HG02798 (cell line): ENCODE measurements around the gene GRID1.
"Not testable (repeated sequence)": the region's sequence is repeated elsewhere in the genome, so short reads cannot be mapped to it uniquely, and the experiment has no call there.

Experiments used
- ATAC-seq: cut with Tn5 transposase; IDR thresholded peaks from one replicate; pipeline ENCODE4 v1.9.1; 2021; ENCODE audit warnings: mild to moderate bottlenecking; ENCODE audit not compliant: unreplicated experiment, poor library complexity

Gene GRID1

GRCh38 chr10:85761906-85762445, 604.6 kb downstream of the GRID1 start:
- ATAC-seq: no peak

- ATAC-seq: peak; percentile 94
Observed at GRCh38 chr10:85741626-85742300, 624.8 kb downstream of the GRID1 start.

DNA sequence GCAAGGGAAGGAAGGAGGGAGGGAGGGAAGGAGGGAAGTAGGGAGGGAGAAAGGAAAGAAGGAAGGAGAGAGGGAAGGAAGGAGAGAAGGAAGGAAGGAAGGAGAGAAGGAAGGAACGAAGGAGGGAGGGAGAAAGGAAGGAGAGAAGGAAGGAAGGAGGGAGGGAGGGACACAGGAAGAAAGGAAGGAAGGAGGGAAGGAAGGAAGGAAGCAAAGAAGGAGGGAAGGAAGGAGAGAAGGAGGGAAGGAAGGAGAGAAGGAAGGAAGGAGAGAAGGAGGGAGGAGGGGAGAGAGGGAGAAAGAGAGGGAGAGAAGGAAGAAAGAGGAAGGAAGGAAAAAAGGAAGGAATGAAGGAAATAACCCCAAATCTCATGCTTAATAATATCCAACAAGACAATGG, 630.6 kb downstream of the GRID1 start:
- no peak for ATAC-seq

GRCh38 chr10:85734791-85735190, 631.8 kb downstream of the GRID1 start:
- no peak for ATAC-seq

- ATAC-seq: no peak
Observed at GRCh38 chr10:85724215-85724614, 642.4 kb downstream of the GRID1 start.

DNA sequence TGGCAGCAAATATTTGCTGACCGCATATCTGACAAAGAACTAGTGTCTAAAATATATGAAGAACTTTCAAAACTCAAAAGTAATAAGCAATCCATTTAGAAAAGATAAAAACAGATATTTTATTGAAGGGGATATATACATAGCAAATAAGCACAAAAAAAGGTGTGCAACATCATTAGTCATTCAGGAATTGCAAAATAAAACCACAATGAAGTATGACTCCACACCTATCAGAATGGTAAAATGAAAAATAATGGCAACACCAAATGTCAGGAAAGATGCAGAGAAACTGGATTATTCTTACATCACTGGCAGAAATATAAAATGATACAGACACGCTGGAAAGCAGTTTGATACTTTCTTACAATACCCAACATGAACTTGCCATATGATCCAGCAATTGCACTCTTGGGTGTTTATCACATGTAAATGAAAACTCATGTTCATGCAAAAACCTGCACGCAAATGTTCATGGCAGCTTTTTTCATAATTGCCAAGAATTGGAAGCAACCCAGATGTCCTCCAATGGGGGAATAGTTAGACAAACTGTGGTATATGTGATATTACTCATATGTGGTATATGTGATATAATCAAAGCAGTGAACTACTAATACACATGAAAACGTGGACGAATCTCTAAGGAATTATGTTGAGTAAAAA, 645.5 kb downstream of the GRID1 start:
- ATAC-seq: no peak

- ATAC-seq: no peak
Observed at GRCh38 chr10:85719408-85719807, 647.2 kb downstream of the GRID1 start.

- no peak for ATAC-seq
Observed at GRCh38 chr10:85713885-85714284, 652.7 kb downstream of the GRID1 start.

DNA sequence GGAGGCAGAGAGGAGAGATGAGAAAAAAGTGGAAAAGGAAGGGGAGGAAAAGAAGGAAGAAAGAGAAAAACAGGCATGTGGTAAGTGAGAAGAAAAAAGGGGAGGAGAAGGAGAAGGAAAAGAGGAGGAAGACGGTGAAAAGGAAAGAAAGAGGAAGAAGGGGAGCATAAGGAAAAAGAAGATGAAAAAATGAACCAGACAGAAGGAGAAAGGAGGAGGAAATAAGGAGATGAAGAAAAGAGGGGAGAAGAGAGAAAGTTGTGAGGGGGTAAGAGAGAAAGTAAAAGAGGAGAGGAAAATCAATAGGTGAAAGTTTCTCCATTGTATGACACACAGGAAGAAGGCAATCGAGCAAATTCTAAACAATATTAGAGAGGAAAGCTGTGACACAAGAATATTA, 663.8 kb downstream of the GRID1 start:
- ATAC-seq: no peak

- ATAC-seq: not testable (repeated sequence)
Observed at GRCh38 chr10:85699066-85699465, 667.5 kb downstream of the GRID1 start.

DNA sequence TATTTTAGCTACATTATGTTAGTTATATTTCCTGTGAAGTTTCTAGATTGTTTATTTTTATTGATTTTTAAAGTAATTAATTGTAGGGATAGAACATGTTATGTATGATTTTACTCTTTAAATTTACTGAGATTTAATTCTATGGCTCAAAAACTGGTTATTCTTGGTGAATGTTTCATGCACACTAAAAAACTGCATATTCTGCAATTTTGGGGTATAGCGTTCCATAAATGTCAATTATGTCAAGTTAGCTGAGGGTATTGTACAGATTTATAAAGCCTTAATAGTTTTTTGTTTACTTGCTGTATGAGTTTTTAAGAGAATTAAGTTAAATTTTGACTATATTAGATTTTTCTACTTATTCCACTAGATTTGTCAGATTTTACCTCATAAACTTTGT, 669.7 kb downstream of the GRID1 start:
- no peak for ATAC-seq

GRCh38 chr10:85682621-85683020, 684.0 kb downstream of the GRID1 start:
- ATAC-seq: no peak

DNA sequence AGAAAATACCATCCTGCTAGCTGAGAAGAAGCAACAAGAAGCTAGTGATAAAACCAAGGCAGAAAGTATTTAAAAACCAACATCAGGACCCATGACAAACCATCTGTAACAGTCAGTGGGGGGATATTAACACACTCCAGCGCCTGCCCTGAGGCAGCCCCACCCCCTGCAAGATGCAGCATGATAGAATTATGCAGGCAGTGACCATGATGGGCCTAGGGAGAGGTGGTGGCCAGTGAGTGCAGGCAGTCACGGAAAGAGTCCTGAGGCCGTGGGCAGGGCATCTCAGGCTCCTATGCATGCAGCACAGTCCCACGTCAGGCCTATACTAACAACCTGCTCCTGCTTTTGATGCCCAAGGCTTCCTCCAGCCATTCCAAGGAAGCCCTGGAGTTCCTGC, 686.9 kb downstream of the GRID1 start:
- ATAC-seq: no peak

DNA sequence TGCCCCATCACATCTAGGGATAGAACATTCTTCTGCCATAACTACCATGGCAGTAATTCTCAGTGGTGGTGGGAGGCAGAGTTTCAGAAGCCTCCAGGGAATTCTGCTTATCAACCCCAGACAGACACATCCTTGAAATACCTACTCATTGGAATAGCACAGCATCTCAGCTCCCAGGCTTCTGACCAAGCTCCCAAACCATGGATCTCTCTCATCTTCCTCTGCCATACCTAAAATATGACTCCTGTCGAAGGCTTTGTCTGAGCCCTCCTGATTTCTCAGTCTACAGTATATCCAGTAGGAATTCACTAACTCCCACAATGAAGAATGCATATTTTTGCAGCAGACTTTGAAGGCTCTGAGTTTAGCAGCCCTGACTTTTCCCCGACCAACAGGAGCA, 687.5 kb downstream of the GRID1 start:
- ATAC-seq: no peak

GRCh38 chr10:85674851-85675250, 691.7 kb downstream of the GRID1 start:
- ATAC-seq: no peak

DNA sequence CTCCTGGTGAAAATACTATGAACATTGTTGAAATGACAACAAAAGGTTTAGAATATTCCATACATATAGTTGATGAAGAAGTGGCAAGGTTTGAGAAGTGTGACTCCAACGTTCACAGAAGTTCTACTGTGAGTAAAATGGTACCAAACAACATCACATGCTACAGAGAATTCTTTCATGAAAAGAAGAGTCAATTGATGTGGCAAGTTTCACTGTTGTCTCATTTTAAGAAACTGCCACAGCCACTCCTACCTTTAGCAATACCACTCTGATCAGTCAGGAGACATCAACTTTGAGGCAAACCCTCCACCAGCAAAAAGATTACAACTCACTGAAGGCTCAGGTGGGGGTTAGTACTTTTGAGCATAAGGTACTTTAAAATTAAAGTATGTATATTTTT, 693.3 kb downstream of the GRID1 start:
- ATAC-seq: no peak

DNA sequence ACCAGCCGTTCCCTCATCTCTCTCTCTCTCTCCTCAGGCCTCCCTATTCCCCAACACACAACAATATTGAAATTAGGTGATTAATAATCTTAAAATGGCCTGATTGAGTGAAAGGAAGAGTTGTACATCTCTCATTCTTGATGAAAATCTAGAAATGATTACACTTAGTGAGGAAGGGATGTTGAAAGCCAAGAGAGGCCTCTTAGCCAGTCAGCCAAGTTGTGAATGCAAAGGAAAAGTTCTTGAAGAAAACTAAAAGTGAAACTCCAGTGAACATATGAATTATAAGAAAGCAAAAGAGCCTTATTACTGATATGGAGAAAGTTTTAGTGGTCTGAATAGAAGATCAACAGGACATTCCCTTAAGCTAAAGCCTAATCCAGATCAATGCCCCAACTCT, 695.1 kb downstream of the GRID1 start:
- no peak for ATAC-seq

DNA sequence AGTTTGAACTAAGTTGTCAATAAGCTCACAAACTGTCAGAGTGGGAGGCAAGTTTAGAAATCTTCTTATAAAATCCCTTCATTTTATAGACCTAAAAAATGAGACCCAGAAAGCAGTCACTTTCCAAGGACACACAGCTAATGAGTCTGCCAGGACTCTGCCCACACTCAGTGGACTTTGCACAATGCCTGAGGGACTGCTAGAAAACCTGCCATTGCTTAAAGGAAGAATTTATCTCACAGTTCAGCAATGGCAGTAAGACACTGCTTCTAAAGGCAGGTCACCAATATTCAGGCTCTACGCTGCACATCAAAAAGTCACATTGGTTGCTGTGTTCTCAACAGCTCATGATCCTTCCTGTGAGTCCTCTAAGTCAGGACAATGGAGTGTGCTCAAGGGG, 698.1 kb downstream of the GRID1 start:
- ATAC-seq: no peak

- ATAC-seq: no peak
Observed at GRCh38 chr10:85667638-85668233, 698.9 kb downstream of the GRID1 start.

- ATAC-seq: no peak
Observed at GRCh38 chr10:85666987-85667386, 699.6 kb downstream of the GRID1 start.

DNA sequence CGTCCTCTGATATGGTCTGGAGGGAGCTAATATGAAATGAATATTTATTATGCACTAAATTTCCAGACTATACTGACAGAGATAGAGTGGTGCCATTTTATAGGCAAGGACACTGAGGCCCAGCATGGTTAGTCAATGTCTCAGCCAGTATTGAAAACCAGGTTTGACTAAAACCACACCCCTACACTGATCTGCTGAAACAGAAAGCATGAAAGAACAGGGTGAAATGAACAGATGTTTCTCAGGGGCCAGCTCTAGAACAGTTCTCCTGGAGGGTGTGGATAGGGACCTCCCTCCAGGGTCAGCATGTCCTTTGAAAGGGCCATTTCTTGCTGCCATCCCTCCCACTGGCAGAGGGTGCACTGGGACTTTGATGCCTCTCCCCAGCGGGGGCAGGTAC, 700.5 kb downstream of the GRID1 start:
- peak; percentile 76 for ATAC-seq

- ATAC-seq: no peak
Observed at GRCh38 chr10:85665681-85666080, 700.9 kb downstream of the GRID1 start.
